ENCODE data around the gene KRTAP2-2. TPM values are rescaled to one million over a fixed set of nuclear protein-coding genes. Genes with fewer than 3 reads are reported as not detected.

The KRTAP2-2 gene
- total RNA-seq, result not detected in 2 replicates

GRCh38 chr17:41055130-41055529, at the start of gene KRTAP2-2:
KRTAP2-2 (minus strand) TSS chr17:41055230; CDS start chr17:41055211, 19 bp downstream.

GRCh38 chr17:41101586-41102259, 46.7 kb upstream of the KRTAP2-2 start, which contains the start of gene KRTAP4-16:
KRTAP4-16 (minus strand) TSS chr17:41102209; CDS start chr17:41102209, 0 bp downstream.

GRCh38 chr17:41098042-41098441, 43.0 kb upstream of the KRTAP2-2 start, which contains the start of gene KRTAP4-8:
KRTAP4-8 (minus strand) TSS chr17:41098142; CDS start chr17:41098084, 58 bp downstream.

GRCh38 chr17:41084100-41084856, 29.2 kb upstream of the KRTAP2-2 start, which contains the start of gene KRTAP4-7:
KRTAP4-7 (plus strand) TSS chr17:41084150; CDS start chr17:41084207, 57 bp downstream.

GRCh38 chr17:41065829-41066624, 11.0 kb upstream of the KRTAP2-2 start, which contains the start of gene KRTAP2-4:
KRTAP2-4 (minus strand) TSS chr17:41065879; CDS start chr17:41065845, 34 bp downstream.

GRCh38 chr17:41060052-41060604, 5.1 kb upstream of the KRTAP2-2 start, which contains the start of gene KRTAP2-3:
KRTAP2-3 (minus strand) TSS chr17:41060114; CDS start chr17:41060050, 64 bp downstream.

GRCh38 chr17:41046735-41047465, 8.1 kb downstream of the KRTAP2-2 start, which contains the start of gene KRTAP2-1:
KRTAP2-1 (minus strand) TSS chr17:41047316; CDS start chr17:41047267, 49 bp downstream.

GRCh38 chr17:41040783-41041571, 14.1 kb downstream of the KRTAP2-2 start, which contains the start of gene KRTAP1-1:
KRTAP1-1 (minus strand) TSS chr17:41041450; CDS start chr17:41041397, 53 bp downstream.

GRCh38 chr17:41034346-41034935, 20.6 kb downstream of the KRTAP2-2 start, which contains the start of gene KRTAP1-3:
KRTAP1-3 (minus strand) TSS chr17:41034874; CDS start chr17:41034821, 53 bp downstream.

GRCh38 chr17:41029633-41030245, 25.3 kb downstream of the KRTAP2-2 start, which contains the start of gene KRTAP1-4:
KRTAP1-4 (minus strand) TSS chr17:41030195; CDS start chr17:41030078, 117 bp downstream.

GRCh38 chr17:41026715-41027471, 28.1 kb downstream of the KRTAP2-2 start, which contains the start of gene KRTAP1-5:
KRTAP1-5 (minus strand) TSS chr17:41027208; CDS start chr17:41027155, 53 bp downstream.

GRCh38 chr17:41008811-41009210, 46.2 kb downstream of the KRTAP2-2 start, which contains the start of gene KRTAP3-1:
KRTAP3-1 (minus strand) TSS chr17:41009128; CDS start chr17:41009074, 54 bp downstream.

Other genes starting within 250 kb of the KRTAP2-2 start
- 3.0 and 3.8 TPM in 2 replicates for gene KRT10, start 232.6 kb downstream of the KRTAP2-2 start, total RNA-seq
- gene KRT12, start 188.0 kb downstream of the KRTAP2-2 start, total RNA-seq, result not detected in 2 replicates
- gene KRT20, start 170.0 kb downstream of the KRTAP2-2 start, total RNA-seq, result not detected in 2 replicates
- gene KRT23, start 117.6 kb downstream of the KRTAP2-2 start, total RNA-seq, result not detected in 2 replicates
- gene KRT39, start 88.3 kb downstream of the KRTAP2-2 start, total RNA-seq, result not detected in 2 replicates
- not detected in 2 replicates for gene KRT40, start 70.9 kb downstream of the KRTAP2-2 start, total RNA-seq
- gene KRTAP3-3, start 61.1 kb downstream of the KRTAP2-2 start, total RNA-seq, result not detected in 2 replicates
- gene KRTAP3-2, start 55.3 kb downstream of the KRTAP2-2 start, total RNA-seq, result not detected in 2 replicates
- gene KRTAP3-1, start 46.1 kb downstream of the KRTAP2-2 start, total RNA-seq, result not detected in 2 replicates
- not detected in 2 replicates for gene KRTAP1-5, start 28.0 kb downstream of the KRTAP2-2 start, total RNA-seq
- not detected in 2 replicates for gene KRTAP1-4, start 25.0 kb downstream of the KRTAP2-2 start, total RNA-seq
- not detected in 2 replicates for gene KRTAP1-3, start 20.4 kb downstream of the KRTAP2-2 start, total RNA-seq
- not detected in 2 replicates for gene KRTAP1-1, start 13.8 kb downstream of the KRTAP2-2 start, total RNA-seq
- not detected in 2 replicates for gene KRTAP2-1, start 7.9 kb downstream of the KRTAP2-2 start, total RNA-seq
- gene KRTAP2-3, start 4.9 kb upstream of the KRTAP2-2 start, total RNA-seq, result not detected in 2 replicates
- gene KRTAP2-4, start 10.6 kb upstream of the KRTAP2-2 start, total RNA-seq, result not detected in 2 replicates
- not detected in 2 replicates for gene KRTAP4-7, start 28.9 kb upstream of the KRTAP2-2 start, total RNA-seq
- not detected in 2 replicates for gene KRTAP4-8, start 42.9 kb upstream of the KRTAP2-2 start, total RNA-seq
- not detected in 2 replicates for gene KRTAP4-16, start 47.0 kb upstream of the KRTAP2-2 start, total RNA-seq
- gene KRTAP4-9, start 50.2 kb upstream of the KRTAP2-2 start, total RNA-seq, result not detected in 2 replicates
- gene KRTAP4-11, start 63.1 kb upstream of the KRTAP2-2 start, total RNA-seq, result not detected in 2 replicates
- not detected in 2 replicates for gene KRTAP4-12, start 69.0 kb upstream of the KRTAP2-2 start, total RNA-seq
- not detected in 2 replicates for gene KRTAP4-6, start 85.3 kb upstream of the KRTAP2-2 start, total RNA-seq
- not detected in 2 replicates for gene KRTAP4-5, start 94.6 kb upstream of the KRTAP2-2 start, total RNA-seq
- not detected in 2 replicates for gene KRTAP4-4, start 105.5 kb upstream of the KRTAP2-2 start, total RNA-seq
- gene KRTAP4-3, start 113.0 kb upstream of the KRTAP2-2 start, total RNA-seq, result not detected in 2 replicates
- gene KRTAP4-2, start 123.0 kb upstream of the KRTAP2-2 start, total RNA-seq, result not detected in 2 replicates
- gene KRTAP4-1, start 129.7 kb upstream of the KRTAP2-2 start, total RNA-seq, result not detected in 2 replicates
- not detected in 2 replicates for gene KRTAP9-1, start 134.7 kb upstream of the KRTAP2-2 start, total RNA-seq
- gene KRTAP9-2, start 171.4 kb upstream of the KRTAP2-2 start, total RNA-seq, result not detected in 2 replicates
- not detected in 2 replicates for gene KRTAP9-3, start 177.2 kb upstream of the KRTAP2-2 start, total RNA-seq
- gene KRTAP9-8, start 182.8 kb upstream of the KRTAP2-2 start, total RNA-seq, result not detected in 2 replicates
- gene KRTAP9-4, start 194.5 kb upstream of the KRTAP2-2 start, total RNA-seq, result not detected in 2 replicates
- not detected in 2 replicates for gene KRTAP9-9, start 200.2 kb upstream of the KRTAP2-2 start, total RNA-seq
- not detected in 2 replicates for gene KRTAP9-6, start 210.1 kb upstream of the KRTAP2-2 start, total RNA-seq
- gene KRTAP9-7, start 220.5 kb upstream of the KRTAP2-2 start, total RNA-seq, result not detected in 2 replicates
- gene KRTAP29-1, start 247.6 kb upstream of the KRTAP2-2 start, total RNA-seq, result not detected in 2 replicates